Activated T-helper 17 cell treated with anti-CD3 and anti-CD28 coated beads, Interleukin-2, amount 50 U/mL, for 72 hours (primary cell): Measurements from ENCODE around the gene P4HA1. TPM values are rescaled to one million over a fixed set of nuclear protein-coding genes. Genes with fewer than 3 reads are reported as not detected.

ENCODE experiments used
- ATAC-seq: fragments of 150-1000 bp; cut with Tn5 transposase; replicated peaks from 2 replicates; pipeline ENCODE4 v1.10.0; 2021; ENCODE audit warnings: mild to moderate bottlenecking, moderate library complexity
- H3K27ac Mint-ChIP-seq: one replicate; pipeline ENCODE4 v1.8.0; 2022; ENCODE audit warnings: mixed read lengths
- H3K27me3 Mint-ChIP-seq: one replicate; pipeline ENCODE4 v1.8.0; 2022; ENCODE audit warnings: mixed read lengths
- H3K36me3 Mint-ChIP-seq: one replicate; pipeline ENCODE4 v1.8.0; 2022; ENCODE audit warnings: low read depth, mild to moderate bottlenecking, mixed read lengths
- H3K4me1 Mint-ChIP-seq: one replicate; pipeline ENCODE4 v1.8.0; 2022; ENCODE audit warnings: mixed read lengths
- H3K4me3 Mint-ChIP-seq: one replicate; pipeline ENCODE4 v1.8.0; 2022; ENCODE audit warnings: mild to moderate bottlenecking, mixed read lengths
- H3K9me3 Mint-ChIP-seq: one replicate; pipeline ENCODE4 v1.8.0; 2022; ENCODE audit warnings: mixed read lengths
- total RNA-seq, 2 donors: library from RNA; stranded (reverse); gene quantifications; one replicate each; pipeline ENCODE4 v1.2.3, GENCODE V29; 2022

P4HA1 gene
- total RNA-seq, 2 donors from 2014 or later: 56.6 to 145 TPM

- no peaks in the 10 kb centered on the region for H3K27me3 Mint-ChIP-seq
- peak; percentile 29 for ATAC-seq
- H3K4me1 Mint-ChIP-seq: peaks cover 14% of the 10 kb centered on the region
- no peak overlapping the region for H3K27ac Mint-ChIP-seq
- no peak overlapping the region for H3K4me3 Mint-ChIP-seq
- H3K9me3 Mint-ChIP-seq: no peaks in the 10 kb centered on the region
- peaks cover 60% of the 10 kb centered on the region for H3K36me3 Mint-ChIP-seq
Observed at GRCh38 chr10:73079779-73080541, 16.7 kb downstream of the P4HA1 start.

GRCh38 chr10:73076360-73077183, 20.1 kb downstream of the P4HA1 start:
- Mint-ChIP-seq H3K4me3 (peak overlapping the region; percentile 9), H3K4me1 (peaks cover 8% of the 10 kb centered on the region), H3K9me3 (no peaks in the 10 kb centered on the region), H3K27ac (peak overlapping the region; percentile 51), H3K36me3 (peaks cover 77% of the 10 kb centered on the region), H3K27me3 (no peaks in the 10 kb centered on the region)
- peak; percentile 59 for ATAC-seq

GRCh38 chr10:73075829-73076228, 20.8 kb downstream of the P4HA1 start:
- Mint-ChIP-seq H3K36me3 (peaks cover 83% of the 10 kb centered on the region), H3K9me3 (no peaks in the 10 kb centered on the region), H3K4me3 (no peak overlapping the region), H3K4me1 (peaks cover 8% of the 10 kb centered on the region), H3K27ac (no peak overlapping the region), H3K27me3 (no peaks in the 10 kb centered on the region)
- ATAC-seq: no peak

GRCh38 chr10:73073627-73074026, 23.0 kb downstream of the P4HA1 start:
- Mint-ChIP-seq H3K4me1 (peaks cover 8% of the 10 kb centered on the region), H3K4me3 (no peak overlapping the region), H3K27ac (no peak overlapping the region), H3K36me3 (peaks cover 92% of the 10 kb centered on the region), H3K27me3 (no peaks in the 10 kb centered on the region), H3K9me3 (no peaks in the 10 kb centered on the region)
- no peak for ATAC-seq

- no peak overlapping the region for H3K27ac Mint-ChIP-seq
- peaks cover 7% of the 10 kb centered on the region for H3K4me1 Mint-ChIP-seq
- H3K4me3 Mint-ChIP-seq: no peak overlapping the region
- H3K27me3 Mint-ChIP-seq: no peaks in the 10 kb centered on the region
- H3K36me3 Mint-ChIP-seq: peaks cover 96% of the 10 kb centered on the region
- no peaks in the 10 kb centered on the region for H3K9me3 Mint-ChIP-seq
- no peak for ATAC-seq
Observed at GRCh38 chr10:73065441-73065840, 31.2 kb downstream of the P4HA1 start.

- no peak for ATAC-seq
- H3K36me3 Mint-ChIP-seq: peaks cover 97% of the 10 kb centered on the region
- H3K27me3 Mint-ChIP-seq: no peaks in the 10 kb centered on the region
Observed at GRCh38 chr10:73061743-73062142, 34.9 kb downstream of the P4HA1 start.

GRCh38 chr10:73060738-73061635, 35.7 kb downstream of the P4HA1 start:
- Mint-ChIP-seq H3K9me3 (no peaks in the 10 kb centered on the region), H3K27me3 (no peaks in the 10 kb centered on the region), H3K4me1 (peaks cover 11% of the 10 kb centered on the region), H3K4me3 (no peak overlapping the region), H3K27ac (peak overlapping the region; percentile 70), H3K36me3 (peaks cover 94% of the 10 kb centered on the region)
- ATAC-seq: peak; percentile 73

More at GRCh38 chr10:73061743-73062142, 34.9 kb downstream of the P4HA1 start:
- peaks cover 11% of the 10 kb centered on the region for H3K4me1 Mint-ChIP-seq
- no peak overlapping the region for H3K4me3 Mint-ChIP-seq
- H3K27ac Mint-ChIP-seq: no peak overlapping the region
- H3K9me3 Mint-ChIP-seq: no peaks in the 10 kb centered on the region

GRCh38 chr10:73060173-73060572, 36.5 kb downstream of the P4HA1 start:
- ATAC-seq: peak; percentile 52
- H3K27ac Mint-ChIP-seq: peak overlapping the region; percentile 70
- H3K4me1 Mint-ChIP-seq: peaks cover 11% of the 10 kb centered on the region
- no peaks in the 10 kb centered on the region for H3K27me3 Mint-ChIP-seq
- peak overlapping the region; percentile 33 for H3K4me3 Mint-ChIP-seq
- H3K36me3 Mint-ChIP-seq: peaks cover 94% of the 10 kb centered on the region
- H3K9me3 Mint-ChIP-seq: no peaks in the 10 kb centered on the region

GRCh38 chr10:73058057-73058591, 38.5 kb downstream of the P4HA1 start:
- Mint-ChIP-seq H3K36me3 (peaks cover 94% of the 10 kb centered on the region), H3K9me3 (no peaks in the 10 kb centered on the region), H3K27me3 (no peaks in the 10 kb centered on the region), H3K4me1 (peaks cover 15% of the 10 kb centered on the region), H3K4me3 (no peak overlapping the region), H3K27ac (no peak overlapping the region)
- ATAC-seq: no peak

- H3K4me1 Mint-ChIP-seq: peaks cover 8% of the 10 kb centered on the region
- H3K27me3 Mint-ChIP-seq: no peaks in the 10 kb centered on the region
- no peak overlapping the region for H3K4me3 Mint-ChIP-seq
- H3K27ac Mint-ChIP-seq: no peak overlapping the region
- H3K36me3 Mint-ChIP-seq: peaks cover 96% of the 10 kb centered on the region
- H3K9me3 Mint-ChIP-seq: no peaks in the 10 kb centered on the region
- no peak for ATAC-seq
Observed at GRCh38 chr10:73054286-73054685, 42.4 kb downstream of the P4HA1 start.

GRCh38 chr10:73053275-73053674, 43.4 kb downstream of the P4HA1 start:
- Mint-ChIP-seq H3K27ac (no peak overlapping the region), H3K36me3 (peaks cover 96% of the 10 kb centered on the region), H3K4me3 (no peak overlapping the region), H3K9me3 (no peaks in the 10 kb centered on the region), H3K27me3 (no peaks in the 10 kb centered on the region), H3K4me1 (peaks cover 8% of the 10 kb centered on the region)
- ATAC-seq: no peak

- peak overlapping the region; percentile 48 for H3K27ac Mint-ChIP-seq
- no peaks in the 10 kb centered on the region for H3K9me3 Mint-ChIP-seq
- ATAC-seq: peak; percentile 28
- no peaks in the 10 kb centered on the region for H3K27me3 Mint-ChIP-seq
- peaks cover 97% of the 10 kb centered on the region for H3K36me3 Mint-ChIP-seq
- no peak overlapping the region for H3K4me3 Mint-ChIP-seq
- peaks cover 9% of the 10 kb centered on the region for H3K4me1 Mint-ChIP-seq
Observed at GRCh38 chr10:73044378-73045285, 52.0 kb downstream of the P4HA1 start.

- peaks cover 9% of the 10 kb centered on the region for H3K4me1 Mint-ChIP-seq
- no peaks in the 10 kb centered on the region for H3K9me3 Mint-ChIP-seq
- H3K27me3 Mint-ChIP-seq: no peaks in the 10 kb centered on the region
- H3K36me3 Mint-ChIP-seq: peaks cover 95% of the 10 kb centered on the region
- no peak for ATAC-seq
- H3K27ac Mint-ChIP-seq: no peak overlapping the region
- H3K4me3 Mint-ChIP-seq: no peak overlapping the region
Observed at GRCh38 chr10:73043766-73044377, 52.8 kb downstream of the P4HA1 start.
